GM18507 (cell line): ENCODE results near the gene CCDC107.
"Not testable (repeated sequence)": the region's sequence is repeated elsewhere in the genome, so short reads cannot be mapped to it uniquely, and the experiment has no call there.

Source experiments
- DNase-seq: peaks from one replicate; pipeline ENCODE4 v3.0.0; 2011; ENCODE audit warnings: low read depth; ENCODE audit not compliant: insufficient read length; ENCODE audit errors: extremely low spot score
- FAIRE-seq: peaks from 2 replicates; lab custom pipeline; 2011; peaks lifted over from hg19 to GRCh38; lab: Jason Lieb, UNC

Gene CCDC107

GRCh38 chr9:35636877-35637246, 21.2 kb upstream of the CCDC107 start:
- FAIRE-seq, DNase-seq: not testable (repeated sequence)

DNA sequence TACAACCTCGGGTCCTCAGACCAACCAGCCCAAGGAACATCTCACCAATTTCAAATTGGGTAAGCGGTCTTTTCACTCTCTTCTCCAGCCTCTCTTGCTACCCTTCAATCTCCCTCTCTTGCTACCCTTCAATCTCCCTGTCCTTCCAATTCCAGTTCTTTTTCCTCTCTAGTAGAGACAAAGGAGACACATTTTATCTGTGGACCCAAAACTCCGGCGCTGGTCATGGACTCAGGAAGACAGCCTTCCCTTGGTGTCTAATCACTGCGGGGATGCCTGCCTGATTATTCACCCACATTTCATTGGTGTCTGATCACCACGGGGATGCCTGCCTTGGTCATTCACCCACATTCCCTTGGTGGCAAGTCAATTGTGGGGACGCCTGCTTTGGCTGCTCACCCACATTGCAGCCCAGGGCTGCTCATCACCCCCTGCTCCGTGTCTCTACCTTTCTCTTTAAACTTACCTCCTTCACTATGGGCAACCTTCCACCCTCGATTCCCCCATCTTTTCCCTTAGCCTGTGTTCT, 20.6 kb upstream of the CCDC107 start:
- not testable (repeated sequence) for FAIRE-seq

GRCh38 chr9:35638751-35639150, 19.3 kb upstream of the CCDC107 start:
- not testable (repeated sequence) for FAIRE-seq, DNase-seq

More for the DNA sequence above, 20.6 kb upstream of the CCDC107 start:
- not testable (repeated sequence) for DNase-seq

DNA sequence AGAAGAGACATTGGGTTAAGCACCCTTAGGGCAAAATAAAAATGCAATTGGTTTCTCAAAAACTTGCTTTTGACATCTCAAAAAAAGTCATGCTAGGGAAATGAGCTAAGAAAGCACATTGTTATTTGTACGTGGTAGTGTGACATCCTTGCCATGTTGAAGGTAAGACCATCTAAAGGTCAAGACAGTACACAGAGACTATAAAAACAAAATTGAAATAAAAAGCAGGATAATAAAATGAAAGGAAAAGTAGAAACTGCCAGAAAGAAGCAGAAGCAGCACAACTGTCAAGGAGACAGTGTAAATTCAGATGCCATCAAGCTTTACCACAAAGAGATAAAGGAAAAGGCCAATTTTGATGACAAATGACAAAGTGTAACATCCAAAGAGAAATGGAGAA, 18.9 kb upstream of the CCDC107 start:
- FAIRE-seq: peak; percentile 80
- not testable (repeated sequence) for DNase-seq

- FAIRE-seq: no peak
- no peak for DNase-seq
Observed at GRCh38 chr9:35639631-35640030, 18.5 kb upstream of the CCDC107 start.

GRCh38 chr9:35640431-35640830, 17.7 kb upstream of the CCDC107 start:
- FAIRE-seq, DNase-seq: not testable (repeated sequence)

DNA sequence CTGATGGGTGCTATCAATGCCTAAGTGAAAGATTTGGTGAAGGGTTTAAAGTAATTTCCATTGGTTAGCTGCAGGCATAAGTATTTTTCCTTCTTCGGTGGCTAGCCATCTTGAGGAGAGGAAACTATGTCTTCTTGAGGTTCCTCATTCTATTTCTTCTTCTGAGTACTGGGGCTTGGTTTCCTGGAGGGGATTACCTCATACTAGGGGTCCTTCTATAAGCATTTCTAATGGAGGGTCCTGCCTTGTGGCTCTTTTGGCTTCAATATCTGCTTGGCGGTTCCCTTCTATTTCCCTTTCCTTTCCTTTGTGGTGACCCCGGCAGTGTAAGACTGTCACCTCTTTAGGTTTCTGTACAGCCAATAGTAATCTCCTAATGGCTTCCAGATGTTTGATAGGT, 16.6 kb upstream of the CCDC107 start:
- DNase-seq, FAIRE-seq: not testable (repeated sequence)

GRCh38 chr9:35643046-35643445, 15.0 kb upstream of the CCDC107 start:
- DNase-seq (no peak), FAIRE-seq (no peak)

GRCh38 chr9:35645736-35646135, 12.4 kb upstream of the CCDC107 start:
- not testable (repeated sequence) for DNase-seq, FAIRE-seq

DNA sequence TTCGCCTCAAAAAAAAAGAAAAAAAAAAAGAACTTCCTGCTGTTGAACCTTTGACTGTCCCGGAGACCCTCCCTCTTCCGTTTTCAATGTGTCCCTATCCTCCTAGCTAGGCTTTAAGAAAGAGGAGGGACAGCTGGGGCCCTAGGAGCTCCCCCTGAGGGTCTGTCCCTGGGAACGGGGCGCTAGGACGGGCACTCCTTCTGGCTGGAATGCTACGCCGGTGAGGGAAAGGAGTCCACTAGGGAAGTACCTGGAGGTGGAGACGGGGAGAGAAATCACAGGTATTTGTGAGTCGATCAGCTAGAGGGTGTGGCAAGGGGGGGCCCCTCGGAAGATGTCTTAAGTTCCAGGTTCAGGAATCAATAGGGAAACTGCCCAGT, 11.9 kb upstream of the CCDC107 start:
- FAIRE-seq: no peak
- no peak for DNase-seq

GRCh38 chr9:35646533-35647265, 11.4 kb upstream of the CCDC107 start:
- FAIRE-seq: peak; percentile 89
- peak; percentile 91 for DNase-seq

DNA sequence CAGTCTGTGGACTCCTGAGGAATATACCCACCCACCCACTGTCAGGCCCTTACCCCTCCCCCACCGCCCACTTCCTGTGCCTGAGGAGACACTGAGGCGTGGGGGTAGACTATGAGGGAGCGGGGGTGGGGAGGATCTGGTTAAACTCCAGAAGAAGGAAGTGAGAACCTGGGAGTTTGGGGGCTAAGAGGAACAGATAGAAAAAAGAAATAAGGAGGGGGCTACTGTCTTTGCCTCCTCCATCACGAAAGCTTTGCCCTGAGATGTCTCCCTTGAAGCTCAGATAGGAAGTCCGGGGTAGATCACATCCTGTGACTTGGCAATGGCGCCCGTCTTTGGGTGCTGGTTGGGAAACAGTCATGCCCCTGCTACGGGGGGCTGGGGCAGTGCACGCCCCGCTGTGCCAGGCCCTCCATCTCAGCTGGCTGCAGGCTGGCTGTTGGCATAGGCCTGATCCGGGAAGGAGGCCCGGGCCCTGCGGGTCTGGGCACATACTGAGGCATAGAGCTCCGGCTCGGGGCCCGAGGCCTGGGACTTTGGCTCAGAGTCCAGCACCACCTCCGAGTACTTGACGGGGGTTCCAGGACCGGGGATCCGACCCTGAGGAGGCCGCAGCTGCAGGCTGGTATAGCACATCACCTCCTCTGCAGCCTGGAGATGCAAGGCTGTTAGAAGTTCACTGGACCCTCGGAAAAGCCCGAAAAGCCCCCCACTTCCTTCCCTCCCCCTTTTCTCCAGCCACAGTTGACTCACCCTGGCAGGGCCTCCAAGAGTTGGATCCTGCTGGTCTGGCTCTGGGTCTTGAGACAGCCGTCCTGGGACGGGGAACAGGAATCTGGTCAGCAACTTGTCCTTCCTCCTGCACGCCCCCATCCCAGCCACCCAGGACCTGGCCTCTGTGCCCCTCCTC, 8.4 kb upstream of the CCDC107 start:
- FAIRE-seq: peak; percentile 52

DNA sequence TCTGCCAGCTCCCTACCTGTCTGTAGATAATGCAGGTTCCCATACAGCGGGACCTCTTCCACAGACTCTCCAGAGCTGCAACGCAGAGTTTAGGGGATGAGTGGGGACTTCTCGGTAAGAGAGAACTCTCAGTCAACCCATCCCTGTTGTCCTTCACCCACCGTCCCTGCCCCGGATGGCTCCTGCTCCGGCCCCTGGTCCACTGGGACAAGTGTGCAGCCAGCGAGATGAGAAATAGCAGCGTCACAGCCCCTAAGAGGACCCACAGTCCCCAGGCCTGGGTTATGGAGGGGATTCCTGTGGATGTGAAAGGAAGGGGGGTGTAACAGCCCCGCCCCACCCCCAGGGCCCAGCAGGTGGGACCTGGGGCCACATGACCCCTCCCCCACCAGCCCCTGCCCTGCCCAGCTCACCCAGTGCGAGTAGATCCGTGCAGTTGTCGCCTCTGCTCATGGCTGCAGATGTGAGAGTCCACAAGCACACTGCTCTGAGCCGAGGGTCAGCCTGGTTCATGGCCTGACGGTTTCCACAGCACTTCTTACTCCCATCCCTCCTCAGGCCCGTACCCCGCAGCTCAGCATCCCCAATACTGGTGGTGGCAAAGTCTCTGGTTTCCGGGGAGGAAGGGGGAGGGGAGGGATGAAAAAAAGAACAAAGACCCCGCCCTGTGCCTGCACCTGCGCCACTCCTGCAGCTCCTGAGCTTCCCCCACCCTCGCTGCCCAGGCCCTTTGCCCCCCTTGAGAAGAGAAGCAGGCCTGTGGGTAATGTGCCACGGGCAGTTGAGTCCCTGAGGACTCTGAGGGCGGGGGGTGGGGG, 7.5 kb upstream of the CCDC107 start, which contains the start of gene SIT1:
Gene SIT1 (minus strand): TSS at position 591 of the 818 bp plus-strand sequence. CDS start 78 bp downstream, at position 513.
- DNase-seq: no peak
- FAIRE-seq: peak; percentile 5

More for the DNA sequence above, 8.4 kb upstream of the CCDC107 start:
- DNase-seq: no peak

- no peak for FAIRE-seq
Observed at GRCh38 chr9:35651956-35652828, 5.9 kb upstream of the CCDC107 start.

DNA sequence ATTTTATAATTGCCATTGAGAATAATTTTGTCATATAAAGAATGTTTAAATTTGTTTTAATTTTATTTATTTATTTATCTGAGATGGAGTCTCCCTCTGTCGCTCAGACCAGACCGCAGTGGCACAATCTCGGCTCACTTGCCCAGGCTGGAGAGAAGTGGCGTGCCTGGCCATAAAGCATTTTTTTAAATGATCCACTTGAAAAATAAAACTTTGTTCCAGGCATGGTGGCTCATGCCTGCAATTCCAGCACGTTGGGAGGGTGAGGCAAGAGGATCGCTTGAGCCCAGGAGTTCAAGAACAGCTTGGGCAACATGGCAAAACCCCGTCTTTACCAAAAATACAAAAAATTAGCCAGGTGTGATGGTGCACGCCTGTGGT, 5.3 kb upstream of the CCDC107 start:
- FAIRE-seq: no peak
- DNase-seq: no peak

More at GRCh38 chr9:35651956-35652828, 5.9 kb upstream of the CCDC107 start:
- no peak for DNase-seq

GRCh38 chr9:35653611-35654010, 4.5 kb upstream of the CCDC107 start:
- DNase-seq (no peak), FAIRE-seq (no peak)

DNA sequence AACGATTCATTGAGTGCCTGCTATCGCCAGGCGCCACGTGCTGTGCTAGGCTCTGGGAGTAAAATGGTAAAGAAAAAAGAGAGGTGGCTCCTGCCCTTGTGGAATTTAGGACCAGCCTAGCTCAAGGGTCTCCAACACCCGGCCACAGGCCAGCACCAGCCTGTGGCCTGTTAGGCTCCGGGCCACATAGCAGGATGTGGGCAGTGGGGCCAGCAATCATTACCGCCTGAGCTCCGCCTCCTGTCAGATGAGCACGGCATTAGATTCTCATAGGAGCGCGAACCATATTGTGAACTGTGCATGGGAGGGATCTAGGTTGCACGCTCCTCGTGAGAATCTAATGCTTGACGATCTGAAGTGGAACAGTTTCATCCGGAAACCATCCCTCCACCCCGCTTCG, 1.7 kb upstream of the CCDC107 start:
- FAIRE-seq (no peak), DNase-seq (no peak)

DNA sequence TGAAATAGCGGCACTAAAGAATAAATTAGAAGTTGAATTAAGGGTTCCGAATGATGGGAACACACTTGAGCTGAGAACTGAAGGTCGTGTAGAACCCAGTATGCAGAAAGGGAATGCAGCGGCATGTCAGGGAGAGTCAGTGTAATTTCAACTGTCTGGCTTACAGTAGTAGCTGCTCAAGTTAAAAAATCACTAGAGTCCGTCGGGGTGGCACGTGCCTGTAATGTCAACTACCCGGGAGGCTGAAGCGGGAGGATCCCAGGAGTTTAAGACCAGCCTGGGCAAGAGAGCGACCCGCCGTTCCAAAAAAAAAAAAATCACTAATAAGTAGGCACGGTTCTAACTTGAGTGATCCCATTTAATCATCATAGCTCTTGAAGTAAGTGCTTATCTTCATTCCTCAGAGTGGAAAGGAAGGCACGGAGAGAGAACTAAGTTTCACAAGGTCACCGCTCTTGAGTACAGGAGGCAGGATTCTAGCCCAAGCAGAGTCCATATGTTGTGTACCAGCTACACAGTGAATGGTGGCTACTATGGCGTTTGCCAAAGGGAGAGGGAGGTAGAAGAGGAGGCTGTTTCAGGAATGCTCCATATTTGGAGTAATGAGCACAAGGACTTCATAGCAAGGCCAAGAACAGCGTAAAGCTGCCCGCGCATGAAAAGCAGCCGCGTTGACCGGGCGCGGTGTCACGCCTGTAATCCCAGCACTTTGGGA, 1.1 kb upstream of the CCDC107 start:
- DNase-seq (no peak), FAIRE-seq (no peak)
